ENCODE data around the gene ARHGEF33.

- no peak for TF ChIP-seq REST (IDR thresholded peaks at IDR 0.05; ENCODE audit: low read depth)
- no peak for TF ChIP-seq NFIC (IDR thresholded peaks at IDR 0.05)
- no peak for TF ChIP-seq YY1 (IDR thresholded peaks at IDR 0.05; ENCODE audit: low read depth)
- TF ChIP-seq, protein P1, sequence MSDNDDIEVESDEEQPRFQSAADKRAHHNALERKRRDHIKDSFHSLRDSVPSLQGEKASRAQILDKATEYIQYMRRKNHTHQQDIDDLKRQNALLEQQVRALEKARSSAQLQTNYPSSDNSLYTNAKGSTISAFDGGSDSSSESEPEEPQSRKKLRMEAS (IDR thresholded peaks at IDR 0.05) = no peak
- no peak for TF ChIP-seq FOXM1 (IDR thresholded peaks at IDR 0.05; ENCODE audit: borderline replicate concordance, low read depth)
- no peak for TF ChIP-seq RAD21 (IDR thresholded peaks at IDR 0.05; ENCODE audit: low read depth)
- TF ChIP-seq TAF1 (IDR thresholded peaks at IDR 0.05; ENCODE audit: low read depth) = no peak
- no peak for TF ChIP-seq EP300 (IDR thresholded peaks at IDR 0.05; ENCODE audit: borderline replicate concordance)
- TF ChIP-seq CREB1 (IDR thresholded peaks at IDR 0.05; ENCODE audit: low read depth) = no peak
- TF ChIP-seq, protein P2, sequence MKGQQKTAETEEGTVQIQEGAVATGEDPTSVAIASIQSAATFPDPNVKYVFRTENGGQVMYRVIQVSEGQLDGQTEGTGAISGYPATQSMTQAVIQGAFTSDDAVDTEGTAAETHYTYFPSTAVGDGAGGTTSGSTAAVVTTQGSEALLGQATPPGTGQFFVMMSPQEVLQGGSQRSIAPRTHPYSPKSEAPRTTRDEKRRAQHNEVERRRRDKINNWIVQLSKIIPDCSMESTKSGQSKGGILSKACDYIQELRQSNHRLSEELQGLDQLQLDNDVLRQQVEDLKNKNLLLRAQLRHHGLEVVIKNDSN (IDR thresholded peaks at IDR 0.05) = no peak
Measured at GRCh38 chr2:38959466-38959865, 69.8 kb downstream of the ARHGEF33 start.

Measured in Ishikawa (cell line).